Astrocyte of the cerebellum (primary cell): Measurements from ENCODE around the gene SCPEP1.

Source experiments
- DNase-seq: peaks from one replicate; pipeline ENCODE4 v3.0.0-alpha.2; 2011; ENCODE audit warnings: low read depth
- H3K4me3 ChIP-seq: 2 replicates; pipeline ENCODE4 v1.5.1; 2011; ENCODE audit warnings: mild to moderate bottlenecking, low read depth, low read length, moderate library complexity
- CTCF ChIP-seq: IDR thresholded peaks from 2 replicates; pipeline ENCODE4 v1.5.1; 2012; ENCODE audit warnings: low read length, low read depth, moderate library complexity, mild to moderate bottlenecking; ENCODE audit errors: missing control alignments
- in situ Hi-C: cut with HindIII; loops from 2 replicates; pipeline ENCODE4 v1.10.0; 2017; ENCODE audit warnings: low sequenced_read_pairs

Gene SCPEP1

GRCh38 chr17:57021226-57021940, 43.5 kb downstream of the SCPEP1 start:
- no peak overlapping the region for H3K4me3 ChIP-seq
- DNase-seq, result no peak
- in situ Hi-C loops, result no loop called here
- no peak for TF ChIP-seq CTCF

- no peak for TF ChIP-seq CTCF
- DNase-seq, result no peak
- H3K4me3 ChIP-seq, result no peak overlapping the region
- in situ Hi-C loops, result no loop called here
Measured at GRCh38 chr17:57025876-57026275, 47.9 kb downstream of the SCPEP1 start.

GRCh38 chr17:57027852-57028251, 49.9 kb downstream of the SCPEP1 start:
- DNase-seq, result no peak

GRCh38 chr17:57032343-57032742, 54.4 kb downstream of the SCPEP1 start:
- in situ Hi-C loops, result no loop called here
- no peak for DNase-seq
- no peak overlapping the region for H3K4me3 ChIP-seq
- no peak for TF ChIP-seq CTCF

More at GRCh38 chr17:57027852-57028251, 49.9 kb downstream of the SCPEP1 start:
- in situ Hi-C loops, result no loop called here
- H3K4me3 ChIP-seq, result no peak overlapping the region
- TF ChIP-seq CTCF, result no peak

- no peak for DNase-seq
- in situ Hi-C loops, result no loop called here
- no peak overlapping the region for H3K4me3 ChIP-seq
- no peak for TF ChIP-seq CTCF
Measured at GRCh38 chr17:57033296-57033695, 55.4 kb downstream of the SCPEP1 start.

GRCh38 chr17:57034807-57035754, 57.1 kb downstream of the SCPEP1 start:
- no peak overlapping the region for H3K4me3 ChIP-seq
- TF ChIP-seq CTCF, result no peak
- DNase-seq, result no peak
- in situ Hi-C loops, result no loop called here
